ENCODE measurements around the gene MMADHC. TPM values are rescaled to one million over a fixed set of nuclear protein-coding genes. Genes with fewer than 3 reads are reported as not detected.

The MMADHC gene
- total RNA-seq, 4 donors from 2014 or later, result 58.5 to 96.5 (median 92.5) TPM

DNA sequence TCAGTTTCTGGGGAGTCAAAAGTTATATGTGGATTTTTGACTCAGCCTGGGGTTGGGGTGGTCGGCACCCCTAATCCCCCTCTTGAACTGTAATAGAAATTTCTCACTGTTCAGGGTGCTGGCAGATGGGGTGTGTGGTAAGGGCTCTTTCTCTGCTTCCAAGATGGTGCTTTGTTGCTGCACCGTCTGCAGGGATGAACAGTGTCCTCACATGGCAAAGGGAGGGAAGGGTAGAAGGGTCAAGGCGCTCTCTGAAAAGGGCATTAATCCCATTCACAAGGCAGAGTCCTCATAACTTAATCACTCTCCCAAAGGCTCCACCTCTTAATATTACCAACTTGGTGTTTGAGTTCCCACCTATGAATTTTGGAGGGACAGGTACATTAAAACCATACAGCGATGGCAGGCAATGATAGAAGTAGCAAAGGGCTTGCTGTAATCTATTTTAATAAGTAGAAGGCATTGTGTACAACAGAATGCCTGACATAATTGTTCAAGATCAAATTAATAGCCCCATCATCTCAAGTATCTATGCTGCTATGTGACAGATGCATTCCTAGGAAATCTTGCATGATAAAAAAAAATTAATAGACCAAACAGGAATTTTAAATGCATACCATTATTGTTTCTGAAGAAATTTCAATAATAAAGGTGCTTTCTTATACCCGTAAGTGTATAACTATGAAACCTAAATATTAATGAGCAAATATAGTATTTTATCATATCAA is 28.1 kb downstream of the MMADHC start:
- DNase-seq (ENCODE audit: low spot score) (no peak), ATAC-seq (ENCODE audit: low FRiP score) (no peak)
- TF ChIP-seq CTCF (IDR thresholded peaks at IDR 0.05), result no peak

DNA sequence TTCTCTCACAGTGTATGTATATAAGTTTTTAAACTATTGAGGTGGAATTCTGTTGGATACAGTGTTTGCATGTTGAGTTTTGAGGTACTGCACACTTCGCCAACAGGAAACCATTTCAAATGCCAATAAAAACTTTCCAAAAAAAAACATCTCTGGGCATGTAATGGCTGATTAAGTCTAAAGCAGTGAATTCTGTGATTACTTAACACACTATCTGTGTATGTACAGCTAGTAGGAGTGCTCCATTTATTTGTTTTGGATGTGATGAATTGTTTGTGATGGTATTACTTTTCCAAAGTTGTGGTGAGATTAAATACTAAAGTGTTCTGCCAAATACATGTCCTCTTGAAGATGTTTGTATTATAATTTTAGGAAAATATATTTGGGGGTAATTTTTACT is 31.1 kb downstream of the MMADHC start:
- DNase-seq (ENCODE audit: low spot score), result no peak
- no peak for TF ChIP-seq CTCF (IDR thresholded peaks at IDR 0.05)
- no peak for ATAC-seq (ENCODE audit: low FRiP score)

- DNase-seq (ENCODE audit: low spot score) (no peak), ATAC-seq (ENCODE audit: low FRiP score) (no peak)
- TF ChIP-seq CTCF (IDR thresholded peaks at IDR 0.05), result no peak
Observed at GRCh38 chr2:149552830-149553229, 34.7 kb downstream of the MMADHC start.

GRCh38 chr2:149552226-149552625 is 35.3 kb downstream of the MMADHC start:
- no peak for TF ChIP-seq CTCF (IDR thresholded peaks at IDR 0.05)
- no peak for ATAC-seq (ENCODE audit: low FRiP score)

GRCh38 chr2:149544692-149545091 is 42.9 kb downstream of the MMADHC start:
- DNase-seq (ENCODE audit: low spot score), result no peak
- no peak for TF ChIP-seq CTCF (IDR thresholded peaks at IDR 0.05)

More at GRCh38 chr2:149552226-149552625, 35.3 kb downstream of the MMADHC start:
- no peak for DNase-seq (ENCODE audit: low spot score)

GRCh38 chr2:149543845-149544244 is 43.7 kb downstream of the MMADHC start:
- no peak for TF ChIP-seq CTCF (IDR thresholded peaks at IDR 0.05)
- ATAC-seq (ENCODE audit: low FRiP score), result no peak
- DNase-seq (ENCODE audit: low spot score), result no peak

More at GRCh38 chr2:149544692-149545091, 42.9 kb downstream of the MMADHC start:
- ATAC-seq (ENCODE audit: low FRiP score), result no peak

DNA sequence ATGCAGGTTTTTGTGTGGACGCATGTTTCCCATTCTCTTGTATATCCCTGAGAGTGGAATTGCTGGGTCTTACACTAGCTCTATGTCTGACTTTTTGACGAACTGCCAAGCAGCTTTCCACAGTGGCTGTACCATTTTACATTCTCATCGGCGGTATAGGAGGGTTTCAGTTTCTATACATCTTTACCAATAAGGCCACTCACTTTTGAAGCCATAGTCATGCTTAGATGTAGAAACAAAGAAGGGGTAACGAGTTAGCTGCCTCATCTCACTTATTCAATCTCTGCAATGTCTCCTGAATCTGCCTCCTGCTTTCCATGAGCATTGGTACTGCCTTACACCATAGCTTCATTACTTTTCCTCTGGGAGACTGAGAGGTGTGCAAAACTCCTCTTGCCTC is 47.4 kb downstream of the MMADHC start:
- ATAC-seq (ENCODE audit: low FRiP score), result no peak
- TF ChIP-seq CTCF (IDR thresholded peaks at IDR 0.05), result no peak
- DNase-seq (ENCODE audit: low spot score), result no peak
